Mesenchymal stem cell (in vitro differentiated cells and primary cell): Measurements from ENCODE around the gene GRK1.

Experiments
- DNase-seq: peaks from one replicate; pipeline ENCODE4 v3.0.0-alpha.2; 2013
- H2AFZ ChIP-seq: one replicate; pipeline ENCODE4 v1.6.1; 2013; ENCODE audit warnings: low read depth, mild to moderate bottlenecking, control low read depth, inconsistent platforms, low read length, moderate library complexity
- H2AK5ac ChIP-seq: 2 replicates; pipeline ENCODE4 v1.6.1; 2013; ENCODE audit warnings: low read length, moderate library complexity, mild to moderate bottlenecking, inconsistent platforms; ENCODE audit not compliant: severe bottlenecking
- H2BK120ac ChIP-seq: one replicate; pipeline ENCODE4 v1.6.1; 2013; ENCODE audit warnings: low read depth, mild to moderate bottlenecking, inconsistent platforms, low read length, moderate library complexity
- H2BK12ac ChIP-seq, 2 experiments: one replicate each; pipeline ENCODE4 v1.6.1; 2013; ENCODE audit warnings: inconsistent platforms in 2 of 2, low read length in 2 of 2, mild to moderate bottlenecking in 2 of 2, moderate library complexity in 2 of 2, control low read depth in 1 of 2
- H2BK15ac ChIP-seq: one replicate; pipeline ENCODE4 v1.6.1; 2013; ENCODE audit warnings: mild to moderate bottlenecking, low read depth, inconsistent platforms; ENCODE audit not compliant: poor library complexity, severe bottlenecking
- H2BK5ac ChIP-seq: 2 replicates; pipeline ENCODE4 v1.6.1; 2013; ENCODE audit warnings: low read depth, mild to moderate bottlenecking, low read length, control low read depth, inconsistent platforms; ENCODE audit not compliant: poor library complexity, severe bottlenecking
- H3K14ac ChIP-seq, 2 experiments: one replicate each; pipeline ENCODE4 v1.6.1; 2013; ENCODE audit warnings: inconsistent platforms in 2 of 2, low read length in 2 of 2, control low read depth in 1 of 2, mild to moderate bottlenecking in 1 of 2, moderate library complexity in 1 of 2
- H3K18ac ChIP-seq, 2 experiments: one replicate each; pipeline ENCODE4 v1.6.1; 2013; ENCODE audit warnings: inconsistent platforms in 2 of 2, low read length in 2 of 2, control low read depth in 1 of 2, low read depth in 1 of 2, mild to moderate bottlenecking in 1 of 2
- H3K23ac ChIP-seq, 2 experiments: one replicate each; pipeline ENCODE4 v1.6.1; 2013; ENCODE audit warnings: inconsistent platforms in 2 of 2, low read length in 2 of 2, mild to moderate bottlenecking in 2 of 2, moderate library complexity in 2 of 2, control low read depth in 1 of 2
- H3K27ac ChIP-seq: 2 replicates; pipeline ENCODE4 v1.5.1; 2013; ENCODE audit warnings: mild to moderate bottlenecking, moderate library complexity, low read length, control low read depth, inconsistent platforms; ENCODE audit not compliant: poor library complexity, severe bottlenecking
- H3K27me3 ChIP-seq, 2 experiments: 2 replicates each; pipeline versions ENCODE4 v1.6.1 to v1.7.0; 2013; ENCODE audit warnings: low read length in 2 of 2, mild to moderate bottlenecking in 2 of 2, moderate library complexity in 2 of 2, control low read depth in 1 of 2, inconsistent platforms in 1 of 2; ENCODE audit not compliant: control insufficient read depth in 1 of 2, insufficient read depth in 1 of 2
- H3K36me3 ChIP-seq, 2 experiments: 2 replicates each; pipeline versions ENCODE4 v1.6.1 to v1.7.0; 2013; ENCODE audit warnings: low read length in 2 of 2, control low read depth in 1 of 2, inconsistent platforms in 1 of 2, low read depth in 1 of 2, mild to moderate bottlenecking in 1 of 2; ENCODE audit not compliant: insufficient read depth in 2 of 2, control insufficient read depth in 1 of 2
- H3K4ac ChIP-seq, 2 experiments: one replicate each; pipeline ENCODE4 v1.6.1; 2013; ENCODE audit warnings: inconsistent platforms in 2 of 2, low read length in 2 of 2, mild to moderate bottlenecking in 2 of 2, moderate library complexity in 2 of 2, control low read depth in 1 of 2, low read depth in 1 of 2
- H3K4me1 ChIP-seq: 2 replicates; pipeline ENCODE4 v1.6.1; 2013; ENCODE audit warnings: low read depth, low read length, control low read depth; ENCODE audit not compliant: control insufficient read depth, insufficient read depth
- H3K4me2 ChIP-seq: 2 replicates; pipeline ENCODE4 v1.6.1; 2013; ENCODE audit warnings: low read length, mild to moderate bottlenecking, inconsistent platforms; ENCODE audit not compliant: poor library complexity, severe bottlenecking
- H3K4me3 ChIP-seq, 2 experiments: 2 replicates each; pipeline versions ENCODE4 v1.5.1 to v1.7.0; 2013; ENCODE audit warnings: low read length in 2 of 2, mild to moderate bottlenecking in 2 of 2, control low read depth in 1 of 2, low read depth in 1 of 2; ENCODE audit not compliant: insufficient read depth in 1 of 2
- H3K79me1 ChIP-seq: replicated peaks from 2 replicates; pipeline ENCODE4 v1.6.1; 2013; ENCODE audit warnings: mild to moderate bottlenecking, control low read depth, low read length, inconsistent platforms; ENCODE audit not compliant: poor library complexity, severe bottlenecking
- H3K9ac ChIP-seq: 2 replicates; pipeline ENCODE4 v1.7.0; 2013; ENCODE audit warnings: mild to moderate bottlenecking, low read length, moderate library complexity
- H3K9me3 ChIP-seq: 2 replicates; pipeline ENCODE4 v1.7.0; 2013; ENCODE audit warnings: mild to moderate bottlenecking, low read length; ENCODE audit not compliant: control insufficient read depth
- H4K8ac ChIP-seq: one replicate; pipeline ENCODE4 v1.6.1; 2013; ENCODE audit warnings: inconsistent platforms, mild to moderate bottlenecking, low read length, moderate library complexity
- H4K91ac ChIP-seq: one replicate; pipeline ENCODE4 v1.6.1; 2013; ENCODE audit warnings: mild to moderate bottlenecking, low read length, inconsistent platforms
- WGBS: methylation state at CpG from one replicate; pipeline ENCODE4 v1.1.7; 2013; ENCODE audit warnings: mixed read lengths; 5-methylcytosine and 5-hydroxymethylcytosine counted together

The GRK1 gene

DNA sequence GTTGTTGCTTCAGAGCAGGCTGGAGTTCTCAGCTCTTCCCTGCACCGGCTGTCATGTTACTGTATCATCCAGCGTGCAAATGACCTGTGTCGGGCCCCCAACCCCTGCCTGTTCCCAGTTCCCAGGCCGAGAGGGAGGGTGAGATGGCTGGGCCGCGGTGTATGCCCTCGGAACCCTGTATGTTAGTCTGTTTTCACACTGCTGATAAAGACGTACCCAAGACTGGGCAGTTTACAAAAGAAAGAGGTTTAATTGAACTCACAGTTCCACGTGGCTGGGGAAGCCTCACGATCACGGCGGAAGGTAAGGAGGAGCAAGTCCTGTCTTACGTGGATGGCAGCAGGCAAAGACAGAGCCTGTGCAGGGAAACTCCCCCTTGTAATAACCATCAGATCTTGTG, 102.9 kb downstream of the GRK1 start:
- WGBS: 85% methylated on average over 13 of the region's 13 CpGs
- no peak overlapping the region for H3K27ac ChIP-seq
- no peak overlapping the region for H3K9ac ChIP-seq

GRCh38 chr13:113770441-113770840, 103.4 kb downstream of the GRK1 start:
- H2AFZ ChIP-seq: no peak overlapping the region
- no peak overlapping the region for H3K9ac ChIP-seq
- H3K4me3 ChIP-seq: no peak overlapping the region
- no peak overlapping the region for H3K18ac ChIP-seq
- H2BK15ac ChIP-seq: no peak overlapping the region
- H3K4me2 ChIP-seq: no peak overlapping the region
- no peak overlapping the region for H3K4ac ChIP-seq
- DNase-seq: no peak
- H4K8ac ChIP-seq: no peak overlapping the region
- peaks cover 10% of the 10 kb centered on the region for H3K9me3 ChIP-seq
- H3K79me1 ChIP-seq: no peaks in the 10 kb centered on the region
- H3K23ac ChIP-seq: no peak overlapping the region
- H3K27ac ChIP-seq: no peak overlapping the region
- H2AK5ac ChIP-seq: no peak overlapping the region
- H2BK120ac ChIP-seq: no peak overlapping the region
- H3K14ac ChIP-seq: no peak overlapping the region
- H4K91ac ChIP-seq: no peak overlapping the region
- H3K27me3 ChIP-seq: no peaks in the 10 kb centered on the region
- no peak overlapping the region for H2BK5ac ChIP-seq
- H3K36me3 ChIP-seq: peaks cover 8 to 10% of the 10 kb centered on the region in 2 experiments
- WGBS: 87% methylated on average over 8 of the region's 8 CpGs
- peaks cover 18% of the 10 kb centered on the region for H3K4me1 ChIP-seq
- no peak overlapping the region for H2BK12ac ChIP-seq

More for the DNA sequence above, 102.9 kb downstream of the GRK1 start:
- H4K91ac ChIP-seq: no peak overlapping the region
- H3K18ac ChIP-seq: no peak overlapping the region
- H2BK5ac ChIP-seq: no peak overlapping the region
- DNase-seq: no peak
- peaks cover 17% of the 10 kb centered on the region for H3K4me1 ChIP-seq
- no peak overlapping the region for H3K4ac ChIP-seq
- H2BK120ac ChIP-seq: no peak overlapping the region
- peaks cover 10% of the 10 kb centered on the region for H3K9me3 ChIP-seq
- peaks cover 8 to 10% of the 10 kb centered on the region in 2 experiments for H3K36me3 ChIP-seq
- H3K14ac ChIP-seq: no peak overlapping the region
- H2BK12ac ChIP-seq: no peak overlapping the region
- H3K27me3 ChIP-seq: no peaks in the 10 kb centered on the region
- H2AK5ac ChIP-seq: no peak overlapping the region
- H2BK15ac ChIP-seq: no peak overlapping the region
- H3K4me3 ChIP-seq: no peak overlapping the region
- H3K79me1 ChIP-seq: no peaks in the 10 kb centered on the region
- H2AFZ ChIP-seq: no peak overlapping the region
- H4K8ac ChIP-seq: no peak overlapping the region
- no peak overlapping the region for H3K4me2 ChIP-seq
- H3K23ac ChIP-seq: no peak overlapping the region

DNA sequence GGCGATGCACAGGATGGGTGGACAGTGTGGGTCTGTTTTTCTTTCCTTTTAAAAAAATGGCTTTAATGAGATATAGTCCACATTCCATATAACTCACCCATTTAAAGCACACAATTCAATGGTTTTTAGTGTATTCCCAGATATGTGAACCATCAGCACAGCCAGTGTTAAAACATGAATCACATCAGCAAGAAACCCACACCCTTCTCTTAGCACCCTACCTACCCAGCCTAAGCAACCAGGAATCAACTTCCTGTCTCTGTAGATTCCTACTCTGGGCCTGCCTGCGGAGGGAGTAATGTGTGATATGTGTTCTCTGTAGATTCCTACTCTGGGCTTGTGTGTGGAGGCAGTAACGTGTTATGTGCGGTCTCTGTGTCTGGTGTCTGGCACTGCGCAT, 103.9 kb downstream of the GRK1 start:
- no peak overlapping the region for H3K23ac ChIP-seq
- no peak overlapping the region for H2BK5ac ChIP-seq
- H3K36me3 ChIP-seq: peaks cover 8% of the 10 kb centered on the region in 2 experiments
- H4K8ac ChIP-seq: no peak overlapping the region
- H3K9ac ChIP-seq: no peak overlapping the region
- peaks cover 18% of the 10 kb centered on the region for H3K4me1 ChIP-seq
- H3K27ac ChIP-seq: no peak overlapping the region
- no peak for DNase-seq
- H3K14ac ChIP-seq: no peak overlapping the region
- H3K18ac ChIP-seq: no peak overlapping the region
- no peak overlapping the region for H2AK5ac ChIP-seq
- H3K79me1 ChIP-seq: no peaks in the 10 kb centered on the region
- H4K91ac ChIP-seq: no peak overlapping the region
- no peak overlapping the region for H3K4me2 ChIP-seq
- no peak overlapping the region for H2BK12ac ChIP-seq
- peaks cover 10% of the 10 kb centered on the region for H3K9me3 ChIP-seq
- WGBS: 89% methylated on average over 4 of the region's 5 CpGs
- no peaks in the 10 kb centered on the region for H3K27me3 ChIP-seq
- no peak overlapping the region for H2AFZ ChIP-seq
- H2BK15ac ChIP-seq: no peak overlapping the region
- H2BK120ac ChIP-seq: no peak overlapping the region
- no peak overlapping the region for H3K4ac ChIP-seq
- H3K4me3 ChIP-seq: no peak overlapping the region

- H3K79me1 ChIP-seq: no peaks in the 10 kb centered on the region
- H3K4me3 ChIP-seq: peak overlapping the region in 1 of 2 experiments; percentile 19
- H3K23ac ChIP-seq: no peak overlapping the region
- peaks cover 5 to 7% of the 10 kb centered on the region in 2 experiments for H3K27me3 ChIP-seq
- H3K14ac ChIP-seq: no peak overlapping the region
- no peak overlapping the region for H2BK15ac ChIP-seq
- no peak overlapping the region for H2BK12ac ChIP-seq
- H3K18ac ChIP-seq: no peak overlapping the region
- H3K36me3 ChIP-seq: peaks cover 5 to 8% of the 10 kb centered on the region in 2 experiments
- H3K4me1 ChIP-seq: peaks cover 18% of the 10 kb centered on the region
- no peak overlapping the region for H2AFZ ChIP-seq
- no peak overlapping the region for H3K9ac ChIP-seq
- DNase-seq: no peak
- no peak overlapping the region for H3K4ac ChIP-seq
- H2AK5ac ChIP-seq: no peak overlapping the region
- peaks cover 10% of the 10 kb centered on the region for H3K9me3 ChIP-seq
- H2BK120ac ChIP-seq: no peak overlapping the region
- no peak overlapping the region for H4K91ac ChIP-seq
- H4K8ac ChIP-seq: no peak overlapping the region
- WGBS: 41% methylated on average over 2 of the region's 4 CpGs
- no peak overlapping the region for H2BK5ac ChIP-seq
- H3K27ac ChIP-seq: no peak overlapping the region
- no peak overlapping the region for H3K4me2 ChIP-seq
These were observed 104.8 kb downstream of the GRK1 start for GRCh38 chr13:113771709-113772331.
